Uterine smooth muscle cell (primary cell): ENCODE measurements around the gene PPM1N. TPM values are rescaled to one million over a fixed set of nuclear protein-coding genes. Genes with fewer than 3 reads are reported as not detected.

Source experiments
- total RNA-seq: library from RNA; depleted of rRNA; stranded (reverse); fragments of >200 nt; gene quantifications from 2 replicates; pipeline ENCODE4 v1.2.3, GENCODE V29; 2014

Gene PPM1N
- total RNA-seq = 2.3 and 2.7 TPM in 2 replicates

GRCh38 chr19:45498411-45499195 is at the start of gene PPM1N:
TSS of gene PPM1N (plus strand) at chr19:45498443. CDS start at chr19:45498473, 30 bp downstream.

DNA sequence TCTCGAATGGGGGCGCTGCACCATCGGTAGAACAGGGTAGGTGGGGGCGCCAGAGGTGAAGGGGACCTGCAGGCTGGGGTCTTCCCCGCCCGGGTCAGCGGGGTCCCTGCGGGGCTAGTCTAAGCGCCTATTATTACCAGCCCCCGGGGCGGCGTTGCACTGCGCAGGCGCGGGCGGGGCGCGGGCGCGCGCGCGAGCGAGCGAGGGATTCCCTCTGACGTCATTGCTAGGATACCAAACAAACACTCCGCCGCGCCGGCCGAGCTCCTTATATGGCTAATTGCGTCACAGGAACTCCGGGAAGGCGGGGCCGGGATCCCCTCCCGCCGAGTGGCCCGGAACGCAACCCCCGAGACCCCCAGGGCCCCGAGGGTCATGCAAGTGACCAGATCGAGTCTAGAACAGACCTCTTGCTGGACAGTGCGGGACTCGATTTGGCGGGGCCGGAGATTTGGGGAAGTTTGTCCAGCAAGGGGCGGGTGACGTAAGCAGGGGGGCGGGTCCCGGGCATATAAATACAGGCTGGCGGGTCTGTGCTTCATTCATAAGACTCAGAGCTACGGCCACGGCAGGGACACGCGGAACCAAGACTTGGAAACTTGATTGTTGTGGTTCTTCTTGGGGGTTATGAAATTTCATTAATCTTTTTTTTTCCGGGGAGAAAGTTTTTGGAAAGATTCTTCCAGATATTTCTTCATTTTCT is 30.6 kb upstream of the PPM1N start, which contains the start of gene FOSB:
Gene FOSB, plus strand, starts transcription at position 541 of the 703 bp plus-strand sequence. CDS start 591 bp downstream, outside the sequence.

GRCh38 chr19:45506989-45507871 is 9.0 kb downstream of the PPM1N start, which contains the start of gene VASP:
TSS of gene VASP (plus strand) at chr19:45507479. CDS start at chr19:45507772, 293 bp downstream.

Other genes starting within 250 kb of the PPM1N start
- 8.1 and 9.9 TPM in 2 replicates for gene MARK4, start 247.2 kb upstream of the PPM1N start, total RNA-seq
- 0.12 TPM in 1 of 2 replicates, not detected in the other for gene CKM, start 175.6 kb upstream of the PPM1N start, total RNA-seq
- 0.66 TPM in 1 of 2 replicates, not detected in the other for gene KLC3, start 157.7 kb upstream of the PPM1N start, total RNA-seq
- gene ERCC2, start 127.9 kb upstream of the PPM1N start, total RNA-seq = 22.0 and 28.0 TPM in 2 replicates
- 3.3 and 7.2 TPM in 2 replicates for gene PPP1R13L, start 93.4 kb upstream of the PPM1N start, total RNA-seq
- 8.6 and 13.6 TPM in 2 replicates for gene POLR1G, start 91.8 kb upstream of the PPM1N start, total RNA-seq
- gene ERCC1, start 74.5 kb upstream of the PPM1N start, total RNA-seq = 97.2 and 128 TPM in 2 replicates
- 0.44 and 0.62 TPM in 2 replicates for gene FOSB, start 30.4 kb upstream of the PPM1N start, total RNA-seq
- 6.1 and 8.1 TPM in 2 replicates for gene RTN2, start 1.4 kb upstream of the PPM1N start, total RNA-seq
- 79.4 and 119 TPM in 2 replicates for gene VASP, start 9.0 kb downstream of the PPM1N start, total RNA-seq
- gene OPA3, start 86.4 kb downstream of the PPM1N start, total RNA-seq = 5.2 and 6.0 TPM in 2 replicates
- gene GPR4, start 103.8 kb downstream of the PPM1N start, total RNA-seq = 0.11 and 0.12 TPM in 2 replicates
- 48.3 and 65.2 TPM in 2 replicates for gene EML2, start 141.0 kb downstream of the PPM1N start, total RNA-seq
- under 0.01 TPM in 1 of 2 replicates, not detected in the other for gene GIPR, start 169.8 kb downstream of the PPM1N start, total RNA-seq
- 360 and 424 TPM in 2 replicates for gene SNRPD2, start 193.5 kb downstream of the PPM1N start, total RNA-seq
- gene QPCTL, start 194.2 kb downstream of the PPM1N start, total RNA-seq = 15.6 and 24.7 TPM in 2 replicates
- 4.4 and 5.6 TPM in 2 replicates for gene FBXO46, start 232.5 kb downstream of the PPM1N start, total RNA-seq
- not detected in 2 replicates for gene MEIOSIN, start 235.0 kb downstream of the PPM1N start, total RNA-seq